T-helper 1 cell treated with Interleukin-12 subunit alpha and Interleukin-12 subunit beta and Interleukin-4 antibody, amounts not matched to agents 30 ng/mL and 1 ng/mL, for 36 hours (primary cell): Measurements from ENCODE around the gene TENM4. TPM values are rescaled to one million over a fixed set of nuclear protein-coding genes. Genes with fewer than 3 reads are reported as not detected.

Experiments used
- intact Hi-C: fragments of 100-400 bp; cut with micrococcal nuclease; formaldehyde crosslinking; loops from one replicate; pipeline ENCODE4 v1.15.1; 2024
- total RNA-seq: library from RNA; stranded (reverse); gene quantifications from 2 replicates; pipeline ENCODE4 v1.2.3, GENCODE V29; 2022

The TENM4 gene
- total RNA-seq, 1 donor from 2014 or later = not detected

- intact Hi-C loops = no loop called here
Observed at GRCh38 chr11:78725200-78725599, 715.6 kb downstream of the TENM4 start.

GRCh38 chr11:78722786-78723185 is 718.0 kb downstream of the TENM4 start:
- intact Hi-C loops = no loop called here

- intact Hi-C loops = no loop called here
Observed at GRCh38 chr11:78720281-78720989, 720.4 kb downstream of the TENM4 start.

- intact Hi-C loops = no loop called here
Observed at GRCh38 chr11:78717041-78717440, 723.8 kb downstream of the TENM4 start.

GRCh38 chr11:78715639-78716311 is 725.1 kb downstream of the TENM4 start:
- intact Hi-C loops = loop anchor here (1.0 kb wide), 1 partner anchor 70 kb away; no protein-coding TSS in a partner anchor

- intact Hi-C loops = no loop called here
Observed at GRCh38 chr11:78714539-78714938, 726.3 kb downstream of the TENM4 start.

GRCh38 chr11:78711735-78712134 is 729.1 kb downstream of the TENM4 start:
- intact Hi-C loops = no loop called here

GRCh38 chr11:78710417-78710816 is 730.4 kb downstream of the TENM4 start:
- intact Hi-C loops = no loop called here

- intact Hi-C loops = no loop called here
Observed at GRCh38 chr11:78708388-78708787, 732.4 kb downstream of the TENM4 start.

GRCh38 chr11:78706551-78706950 is 734.3 kb downstream of the TENM4 start:
- intact Hi-C loops = no loop called here

GRCh38 chr11:78704811-78705210 is 736.0 kb downstream of the TENM4 start:
- intact Hi-C loops = no loop called here

- intact Hi-C loops = no loop called here
Observed at GRCh38 chr11:78699609-78700135, 741.2 kb downstream of the TENM4 start.

- intact Hi-C loops = no loop called here
Observed at GRCh38 chr11:78698612-78699011, 742.2 kb downstream of the TENM4 start.

GRCh38 chr11:78696177-78696576 is 744.7 kb downstream of the TENM4 start:
- intact Hi-C loops = no loop called here

GRCh38 chr11:78694152-78694551 is 746.7 kb downstream of the TENM4 start:
- intact Hi-C loops = no loop called here

- intact Hi-C loops = no loop called here
Observed at GRCh38 chr11:78691215-78691614, 749.6 kb downstream of the TENM4 start.

- intact Hi-C loops = no loop called here
Observed at GRCh38 chr11:78690352-78690987, 750.4 kb downstream of the TENM4 start.

GRCh38 chr11:78689585-78690153 is 751.2 kb downstream of the TENM4 start:
- intact Hi-C loops = no loop called here

- intact Hi-C loops = no loop called here
Observed at GRCh38 chr11:78689101-78689500, 751.7 kb downstream of the TENM4 start.

GRCh38 chr11:78688460-78688859 is 752.4 kb downstream of the TENM4 start:
- intact Hi-C loops = no loop called here

- intact Hi-C loops = no loop called here
Observed at GRCh38 chr11:78685156-78685555, 755.7 kb downstream of the TENM4 start.

- intact Hi-C loops = no loop called here
Observed at GRCh38 chr11:78684377-78684776, 756.5 kb downstream of the TENM4 start.
